Activated T-helper 17 cell treated with anti-CD3 and anti-CD28 coated beads, Interleukin-2, amount 50 U/mL, for 72 hours (primary cell): ENCODE measurements around the gene MRI1. TPM values are rescaled to one million over a fixed set of nuclear protein-coding genes. Genes with fewer than 3 reads are reported as not detected.

Experiments used
- ATAC-seq: fragments of 150-1000 bp; cut with Tn5 transposase; replicated peaks from 2 replicates; pipeline ENCODE4 v1.10.0; 2021; ENCODE audit warnings: mild to moderate bottlenecking, moderate library complexity
- H3K27ac Mint-ChIP-seq: one replicate; pipeline ENCODE4 v1.8.0; 2022; ENCODE audit warnings: mixed read lengths
- H3K27me3 Mint-ChIP-seq: one replicate; pipeline ENCODE4 v1.8.0; 2022; ENCODE audit warnings: mixed read lengths
- H3K36me3 Mint-ChIP-seq: one replicate; pipeline ENCODE4 v1.8.0; 2022; ENCODE audit warnings: low read depth, mild to moderate bottlenecking, mixed read lengths
- H3K4me1 Mint-ChIP-seq: one replicate; pipeline ENCODE4 v1.8.0; 2022; ENCODE audit warnings: mixed read lengths
- H3K4me3 Mint-ChIP-seq: one replicate; pipeline ENCODE4 v1.8.0; 2022; ENCODE audit warnings: mild to moderate bottlenecking, mixed read lengths
- H3K9me3 Mint-ChIP-seq: one replicate; pipeline ENCODE4 v1.8.0; 2022; ENCODE audit warnings: mixed read lengths
- total RNA-seq, 2 donors: library from RNA; stranded (reverse); gene quantifications; one replicate each; pipeline ENCODE4 v1.2.3, GENCODE V29; 2022

MRI1 gene
- total RNA-seq, 2 donors from 2014 or later = 45.3 to 53.7 TPM

DNA sequence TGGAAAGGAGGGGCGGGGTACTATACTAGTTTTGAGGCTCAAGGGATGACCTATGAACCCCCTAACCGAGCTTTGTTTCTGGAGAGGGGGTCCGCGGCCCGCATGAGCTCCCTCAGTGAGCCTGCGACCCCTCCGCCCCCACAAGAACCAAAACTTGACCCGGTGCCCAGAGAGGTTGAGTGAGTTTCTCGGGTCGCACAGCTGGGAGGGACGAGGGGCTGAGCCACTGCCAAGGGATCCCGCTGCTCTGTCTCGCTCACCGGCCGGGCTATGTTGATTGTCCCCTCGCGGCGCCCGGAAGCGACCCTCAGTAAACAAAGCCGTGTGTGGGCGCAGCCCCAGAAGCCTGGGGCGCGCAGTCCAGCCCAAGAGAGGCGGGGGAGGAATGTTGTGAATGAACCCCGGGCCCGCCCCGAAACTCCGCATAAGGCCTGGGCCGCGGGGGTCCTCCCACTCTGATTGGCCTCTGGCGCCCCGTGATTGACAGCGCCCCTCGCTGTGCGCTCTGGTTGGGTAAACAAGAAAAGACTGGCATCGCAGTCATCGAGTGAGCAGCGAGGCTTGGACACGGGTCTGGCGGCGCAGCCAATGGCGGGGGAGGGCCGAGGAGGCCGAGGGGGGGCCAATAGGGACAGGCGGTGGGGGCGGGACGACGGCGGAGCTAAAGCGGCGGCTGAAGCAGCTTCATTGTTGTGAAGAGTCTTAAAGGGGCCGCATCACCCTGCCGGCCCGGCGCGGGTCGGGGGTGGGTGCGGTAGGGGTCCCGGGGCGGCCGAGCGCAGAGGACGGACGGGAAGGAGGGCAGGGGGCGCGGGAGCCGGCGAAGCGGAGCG lies 30.7 kb downstream of the MRI1 start, which contains the start of gene ZSWIM4:
ZSWIM4 (plus strand) TSS at position 687 of the 833 bp plus-strand sequence. CDS start 206 bp downstream, outside the sequence.
- Mint-ChIP-seq H3K27me3 (no peaks in the 10 kb centered on the region), H3K4me1 (peaks cover 13% of the 10 kb centered on the region), H3K4me3 (peak within 1 kb of the TSS; percentile 100), H3K9me3 (no peaks in the 10 kb centered on the region), H3K36me3 (no peaks in the 10 kb centered on the region), H3K27ac (peak within 1 kb of the TSS; percentile 97)
- peak; percentile 99 for ATAC-seq

DNA sequence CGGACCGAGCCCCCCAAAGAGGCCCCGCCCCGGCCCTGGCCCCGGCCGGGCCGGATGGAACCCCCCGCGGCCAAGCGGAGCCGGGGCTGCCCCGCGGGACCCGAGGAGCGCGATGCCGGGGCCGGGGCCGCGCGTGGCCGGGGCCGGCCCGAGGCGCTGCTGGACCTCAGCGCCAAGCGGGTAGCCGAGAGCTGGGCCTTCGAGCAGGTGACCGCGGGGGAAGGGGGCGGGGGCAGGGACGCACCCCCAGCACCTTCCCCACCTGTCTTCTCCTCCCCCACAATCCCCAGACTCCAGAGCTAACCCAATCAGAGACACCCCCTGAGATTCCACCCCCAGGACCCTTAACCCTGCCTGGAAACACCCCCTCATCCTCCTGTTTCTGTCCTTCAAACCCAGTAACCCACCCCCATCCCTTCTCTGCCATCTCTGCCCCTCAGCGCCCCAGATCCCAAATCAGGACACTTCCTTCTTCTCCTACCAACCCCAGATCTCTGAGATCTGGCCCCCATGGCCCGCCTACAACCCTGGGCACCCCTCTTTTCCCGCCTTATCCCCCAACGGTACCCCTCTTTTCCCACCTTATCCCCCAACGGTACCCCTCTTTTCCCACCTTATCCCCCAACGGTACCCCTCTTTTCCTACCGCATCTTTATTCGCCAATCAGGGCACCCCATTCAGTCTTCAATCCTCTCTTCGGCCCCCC lies 31.4 kb downstream of the MRI1 start:
- H3K4me3 Mint-ChIP-seq = peak overlapping the region; percentile 100

DNA sequence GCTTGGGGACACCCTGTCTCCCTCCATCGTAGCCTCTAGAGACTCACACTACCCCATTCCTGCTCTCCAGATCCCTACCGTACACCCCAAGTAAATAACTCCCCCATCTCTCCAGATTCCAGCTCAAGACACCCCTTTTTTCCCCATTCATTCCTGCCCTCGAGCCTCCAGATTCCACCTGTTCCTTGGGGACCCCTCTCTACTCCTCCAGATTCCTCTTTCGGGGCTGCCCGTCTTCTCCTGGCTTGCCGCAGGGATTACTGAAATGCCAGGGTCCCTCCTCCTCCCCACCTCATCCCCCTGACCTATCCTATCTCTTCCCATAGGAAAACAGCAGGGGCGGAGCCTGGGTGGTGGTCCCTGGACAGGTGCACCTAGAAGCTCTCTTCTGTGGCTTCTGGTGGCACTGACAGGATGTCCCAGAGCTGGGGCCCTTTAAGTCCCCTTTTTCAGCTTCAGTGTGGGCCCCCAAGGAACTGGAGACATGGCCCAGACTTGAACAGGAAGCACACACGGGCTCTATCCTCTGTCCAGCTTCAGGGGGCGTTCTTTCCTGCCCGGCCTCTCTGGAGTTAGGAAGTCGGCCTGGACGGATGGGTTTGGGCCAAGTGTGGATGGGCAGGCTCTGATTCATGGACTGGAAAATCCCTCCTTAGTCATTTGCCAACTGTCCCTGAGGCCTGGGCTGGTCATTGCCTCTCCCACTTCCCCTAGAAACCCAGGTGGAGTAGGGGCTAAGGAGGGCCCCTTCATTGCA lies 32.2 kb downstream of the MRI1 start:
- no peak for ATAC-seq
- Mint-ChIP-seq H3K27ac (peak overlapping the region; percentile 84), H3K9me3 (no peaks in the 10 kb centered on the region), H3K4me1 (peaks cover 7% of the 10 kb centered on the region), H3K27me3 (no peaks in the 10 kb centered on the region), H3K36me3 (no peaks in the 10 kb centered on the region), H3K4me3 (peak overlapping the region; percentile 100)

More for the DNA sequence above, 31.4 kb downstream of the MRI1 start:
- peak; percentile 15 for ATAC-seq
- H3K9me3 Mint-ChIP-seq = no peaks in the 10 kb centered on the region
- no peaks in the 10 kb centered on the region for H3K27me3 Mint-ChIP-seq
- H3K27ac Mint-ChIP-seq = peak overlapping the region; percentile 84
- no peaks in the 10 kb centered on the region for H3K36me3 Mint-ChIP-seq
- peaks cover 7% of the 10 kb centered on the region for H3K4me1 Mint-ChIP-seq

DNA sequence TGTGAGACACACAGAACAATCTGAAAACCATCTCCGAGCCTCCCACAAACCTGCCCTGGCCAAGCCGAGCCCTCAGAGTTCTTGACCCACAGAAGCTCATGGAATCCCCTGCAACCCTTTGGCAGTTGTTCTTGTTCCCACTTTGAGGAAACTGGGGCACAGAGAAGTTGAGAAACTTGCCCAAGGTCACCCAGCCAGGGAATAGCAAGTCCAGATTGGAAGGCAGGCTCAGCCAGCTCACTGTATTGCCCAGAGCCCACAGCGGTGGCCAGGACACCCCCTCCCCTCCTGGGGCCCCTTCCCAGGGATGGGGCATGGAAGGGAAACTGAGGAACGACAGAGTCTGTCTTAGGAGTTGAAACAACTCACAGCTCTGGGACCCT lies 32.7 kb downstream of the MRI1 start:
- H3K27ac Mint-ChIP-seq = peak overlapping the region; percentile 84
- H3K4me3 Mint-ChIP-seq = peak overlapping the region; percentile 100
- no peaks in the 10 kb centered on the region for H3K9me3 Mint-ChIP-seq

DNA sequence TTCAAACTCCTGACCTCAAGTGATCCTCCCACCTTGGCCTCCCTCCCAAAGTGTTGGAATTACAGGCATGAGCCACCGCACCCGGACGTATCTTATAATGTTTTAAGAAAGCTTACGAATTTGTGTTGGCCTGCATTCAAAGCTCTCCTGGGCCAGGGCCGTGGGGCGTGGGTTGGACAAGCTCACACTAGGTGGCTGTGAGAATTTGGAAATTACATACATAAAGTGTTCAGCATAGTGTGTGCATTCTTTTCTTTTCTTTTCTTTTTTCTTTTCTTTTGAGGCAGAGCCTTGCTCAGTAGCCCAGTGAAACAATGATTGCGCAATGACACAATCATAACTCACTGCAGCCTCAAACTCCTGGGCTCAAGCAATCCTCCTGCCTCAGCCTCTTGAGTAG lies 33.5 kb downstream of the MRI1 start:
- H3K27ac Mint-ChIP-seq = no peak overlapping the region
- H3K36me3 Mint-ChIP-seq = no peaks in the 10 kb centered on the region
- H3K4me1 Mint-ChIP-seq = peaks cover 7% of the 10 kb centered on the region
- no peaks in the 10 kb centered on the region for H3K27me3 Mint-ChIP-seq
- no peak overlapping the region for H3K4me3 Mint-ChIP-seq
- H3K9me3 Mint-ChIP-seq = no peaks in the 10 kb centered on the region
- no peak for ATAC-seq

More for the DNA sequence above, 32.7 kb downstream of the MRI1 start:
- no peaks in the 10 kb centered on the region for H3K27me3 Mint-ChIP-seq
- no peak for ATAC-seq
- H3K4me1 Mint-ChIP-seq = peaks cover 7% of the 10 kb centered on the region
- H3K36me3 Mint-ChIP-seq = no peaks in the 10 kb centered on the region

DNA sequence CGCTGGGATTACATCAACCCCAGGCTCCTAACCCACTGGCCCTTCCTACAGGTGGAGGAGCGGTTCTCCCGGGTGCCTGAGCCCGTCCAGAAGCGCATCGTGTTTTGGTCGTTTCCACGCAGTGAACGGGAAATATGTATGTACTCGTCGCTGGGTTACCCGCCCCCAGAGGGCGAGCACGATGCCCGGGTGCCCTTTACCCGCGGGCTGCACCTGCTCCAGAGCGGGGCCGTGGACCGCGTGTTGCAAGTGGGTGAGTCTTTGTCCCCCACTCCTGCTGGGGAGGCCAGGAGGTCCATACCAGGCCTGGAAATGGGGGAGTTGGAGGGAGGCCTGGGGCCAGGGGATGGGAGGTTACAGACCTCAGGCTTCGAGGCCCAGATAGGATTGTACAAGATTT lies 35.3 kb downstream of the MRI1 start:
- Mint-ChIP-seq H3K27ac (no peak overlapping the region), H3K4me3 (no peak overlapping the region), H3K36me3 (no peaks in the 10 kb centered on the region), H3K4me1 (peaks cover 7% of the 10 kb centered on the region), H3K27me3 (no peaks in the 10 kb centered on the region), H3K9me3 (no peaks in the 10 kb centered on the region)
- no peak for ATAC-seq

DNA sequence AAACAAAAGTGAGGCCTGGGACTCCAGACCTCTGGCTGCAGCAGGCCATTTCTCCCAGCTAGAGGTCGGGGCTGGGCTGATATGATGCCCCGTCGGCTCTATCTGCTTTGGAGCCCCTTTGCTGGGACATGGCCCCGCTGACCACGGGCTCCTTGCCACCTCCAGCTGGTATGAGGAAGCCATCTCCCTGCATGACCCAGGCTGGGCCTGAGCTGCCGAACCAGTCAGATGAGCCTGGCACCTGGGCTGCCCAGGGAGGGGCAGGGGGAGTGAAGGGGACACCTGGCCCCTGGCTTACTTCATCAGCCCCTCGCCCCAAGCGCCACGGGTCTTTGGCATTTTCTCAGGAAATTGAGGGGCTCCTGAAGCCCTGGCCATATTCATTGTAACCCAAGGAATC lies 38.7 kb downstream of the MRI1 start:
- Mint-ChIP-seq H3K27ac (no peak overlapping the region), H3K27me3 (no peaks in the 10 kb centered on the region), H3K4me1 (no peaks in the 10 kb centered on the region), H3K9me3 (no peaks in the 10 kb centered on the region), H3K4me3 (no peak overlapping the region), H3K36me3 (no peaks in the 10 kb centered on the region)
- no peak for ATAC-seq

DNA sequence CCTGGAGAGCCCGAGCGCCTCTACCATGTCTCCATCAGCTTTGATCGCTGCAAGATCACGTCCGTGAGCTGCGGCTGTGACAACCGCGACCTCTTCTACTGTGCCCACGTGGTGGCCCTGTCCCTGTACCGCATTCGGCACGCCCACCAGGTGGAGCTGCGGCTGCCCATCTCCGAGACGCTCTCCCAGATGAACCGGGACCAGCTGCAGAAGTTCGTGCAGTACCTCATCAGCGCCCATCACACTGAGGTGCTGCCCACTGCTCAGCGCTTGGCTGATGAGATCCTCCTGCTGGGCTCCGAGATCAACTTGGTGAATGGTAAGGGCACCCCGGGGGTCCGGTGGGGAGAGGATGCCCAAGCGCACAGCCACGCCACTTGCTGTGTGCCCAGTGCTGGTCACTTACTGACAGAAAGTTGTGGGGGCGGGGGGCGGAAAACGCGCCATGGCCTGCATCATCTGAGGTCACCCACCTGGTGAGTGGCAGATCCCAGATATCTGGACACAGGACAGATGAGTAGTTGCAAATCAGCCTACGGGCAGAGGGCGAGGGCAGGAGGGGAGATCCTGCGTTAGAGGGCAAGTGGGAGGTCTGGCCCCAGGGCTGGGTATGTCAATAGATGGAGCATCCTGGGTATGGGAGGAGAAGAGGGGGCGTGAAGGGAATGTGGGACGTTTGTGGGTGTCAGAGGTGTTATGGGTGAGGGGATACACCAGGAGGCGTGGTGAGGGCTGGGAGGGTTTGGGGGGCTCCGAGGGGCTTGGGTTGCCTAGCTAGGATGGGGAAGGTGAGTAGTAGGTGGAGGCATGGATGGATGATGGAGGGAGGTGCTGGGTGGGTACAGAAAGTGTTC lies 40.7 kb downstream of the MRI1 start:
- Mint-ChIP-seq H3K9me3 (no peaks in the 10 kb centered on the region), H3K27ac (no peak overlapping the region), H3K4me1 (no peaks in the 10 kb centered on the region), H3K36me3 (peaks cover 8% of the 10 kb centered on the region), H3K27me3 (no peaks in the 10 kb centered on the region), H3K4me3 (no peak overlapping the region)
- ATAC-seq = peak; percentile 29

DNA sequence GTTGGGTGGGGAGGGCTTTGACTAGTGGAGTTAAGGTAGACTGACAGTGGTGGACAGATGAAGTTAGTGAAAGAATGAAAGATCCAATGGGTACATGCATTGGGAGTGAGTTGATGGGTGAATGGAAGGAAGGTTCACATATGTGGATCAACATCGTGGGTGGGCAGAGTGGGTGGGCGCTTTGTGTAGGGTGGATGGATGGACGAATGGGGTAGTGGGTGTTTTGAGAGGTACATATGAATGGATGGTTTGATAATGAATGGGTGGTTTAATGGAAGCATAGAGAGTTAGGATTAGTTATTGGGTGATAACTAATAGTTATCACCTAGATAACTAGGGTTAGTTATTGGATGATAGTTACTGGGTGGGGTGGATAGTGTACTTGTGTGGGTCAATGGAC lies 42.4 kb downstream of the MRI1 start:
- Mint-ChIP-seq H3K9me3 (no peaks in the 10 kb centered on the region), H3K27ac (no peak overlapping the region), H3K4me3 (no peak overlapping the region), H3K36me3 (peaks cover 12% of the 10 kb centered on the region), H3K4me1 (no peaks in the 10 kb centered on the region), H3K27me3 (no peaks in the 10 kb centered on the region)
- ATAC-seq = no peak

DNA sequence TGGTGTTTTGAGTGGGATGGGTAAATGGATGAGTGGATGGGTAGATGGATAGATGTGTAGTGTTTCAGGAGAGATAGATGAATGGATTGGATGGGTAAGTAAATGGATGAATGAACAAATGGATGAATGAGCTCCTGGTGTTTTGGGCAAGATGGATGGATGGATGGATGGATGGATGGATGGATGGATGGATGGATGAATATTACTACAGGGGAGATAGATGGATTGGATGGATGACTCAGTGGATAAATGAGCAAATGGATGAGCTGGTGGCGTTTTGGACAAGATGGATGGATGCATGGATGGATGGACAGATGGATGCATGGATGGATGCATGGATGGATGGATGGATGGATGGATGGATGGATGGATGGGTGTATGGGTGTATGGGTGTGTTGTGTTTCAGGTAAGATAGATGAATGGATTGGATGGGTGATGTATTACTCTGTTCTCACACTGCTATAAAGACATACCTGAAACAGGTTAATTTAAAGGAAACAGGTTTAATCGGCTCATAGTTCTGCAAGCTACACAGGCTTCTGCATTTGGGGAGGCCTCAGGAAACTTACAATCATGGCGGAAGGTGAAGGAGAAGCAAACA lies 43.2 kb downstream of the MRI1 start:
- no peak for ATAC-seq
- H3K27me3 Mint-ChIP-seq = no peaks in the 10 kb centered on the region
- H3K9me3 Mint-ChIP-seq = no peaks in the 10 kb centered on the region
- H3K27ac Mint-ChIP-seq = no peak overlapping the region
- no peak overlapping the region for H3K4me3 Mint-ChIP-seq
- peaks cover 12% of the 10 kb centered on the region for H3K36me3 Mint-ChIP-seq
- H3K4me1 Mint-ChIP-seq = no peaks in the 10 kb centered on the region

DNA sequence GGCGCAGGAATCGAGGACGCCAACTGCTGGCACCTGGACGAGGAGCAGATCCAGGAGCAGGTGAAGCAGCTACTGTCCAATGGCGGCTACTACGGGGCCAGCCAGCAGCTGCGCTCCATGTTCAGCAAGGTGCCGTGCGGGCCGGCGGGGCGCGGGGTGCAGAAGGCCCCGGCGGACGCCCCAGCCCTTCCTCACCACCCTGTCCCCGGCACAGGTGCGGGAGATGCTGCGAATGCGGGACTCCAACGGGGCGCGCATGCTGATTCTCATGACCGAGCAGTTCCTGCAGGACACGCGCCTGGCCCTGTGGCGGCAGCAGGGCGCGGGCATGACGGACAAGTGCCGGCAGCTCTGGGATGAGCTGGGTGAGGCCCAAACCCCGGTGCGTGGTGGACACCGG lies 44.5 kb downstream of the MRI1 start:
- Mint-ChIP-seq H3K36me3 (peaks cover 22% of the 10 kb centered on the region), H3K9me3 (no peaks in the 10 kb centered on the region), H3K4me3 (no peak overlapping the region), H3K27ac (no peak overlapping the region), H3K4me1 (peaks cover 5% of the 10 kb centered on the region), H3K27me3 (no peaks in the 10 kb centered on the region)
- no peak for ATAC-seq

DNA sequence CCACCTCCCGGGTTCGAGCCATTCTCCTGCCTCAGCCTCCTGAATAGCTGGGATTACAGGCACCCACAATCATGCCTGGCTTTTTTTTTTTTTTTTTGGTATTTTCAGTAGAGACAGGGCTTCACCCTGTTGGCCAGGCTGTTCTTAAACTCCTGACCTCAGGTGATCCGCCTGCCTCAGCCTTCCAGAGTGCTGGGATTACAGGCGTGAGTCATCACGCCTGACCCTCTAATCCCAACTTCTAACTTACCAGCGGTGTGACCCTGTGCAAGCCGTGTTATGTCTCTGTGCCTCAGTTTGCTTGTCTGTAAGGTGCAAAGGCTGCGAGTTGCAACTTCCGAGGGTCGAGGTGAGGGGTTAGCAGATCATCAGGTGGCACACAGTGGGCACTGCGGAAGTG lies 48.2 kb downstream of the MRI1 start:
- H3K27ac Mint-ChIP-seq = no peak overlapping the region
- H3K4me3 Mint-ChIP-seq = no peak overlapping the region
- no peaks in the 10 kb centered on the region for H3K27me3 Mint-ChIP-seq
- H3K4me1 Mint-ChIP-seq = peaks cover 5% of the 10 kb centered on the region
- no peak for ATAC-seq
- H3K36me3 Mint-ChIP-seq = peaks cover 22% of the 10 kb centered on the region
- H3K9me3 Mint-ChIP-seq = no peaks in the 10 kb centered on the region

DNA sequence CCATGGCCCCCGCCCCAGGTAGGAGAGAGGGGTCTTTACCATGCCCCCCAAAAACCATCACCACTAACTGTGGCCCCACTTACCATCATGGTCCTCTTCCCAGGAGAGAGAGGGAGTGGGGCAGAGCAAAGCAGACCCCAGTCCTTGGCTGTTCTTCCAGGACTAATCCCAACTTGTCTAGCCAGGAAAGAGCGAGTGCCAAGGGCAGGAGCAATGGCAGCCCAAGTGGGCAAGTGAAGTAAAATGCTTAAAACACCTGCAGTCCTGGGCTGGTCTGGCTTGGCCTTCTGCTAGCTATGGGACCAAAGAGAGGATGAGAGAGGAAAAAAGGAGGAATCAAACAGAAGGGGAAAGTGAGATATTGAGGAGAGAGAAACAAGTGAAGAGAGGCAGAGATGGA lies 48.8 kb downstream of the MRI1 start:
- Mint-ChIP-seq H3K36me3 (peaks cover 22% of the 10 kb centered on the region), H3K27me3 (no peaks in the 10 kb centered on the region), H3K27ac (no peak overlapping the region), H3K9me3 (no peaks in the 10 kb centered on the region), H3K4me3 (no peak overlapping the region), H3K4me1 (peaks cover 5% of the 10 kb centered on the region)
- ATAC-seq = no peak
